Activated CD8-positive, alpha-beta memory T cell treated with anti-CD3 and anti-CD28 coated beads, Interleukin-2, amount 10 ng/mL, durations not matched to agents 7 days and 5 days (primary cell): ENCODE data around the gene DDX51. TPM values are rescaled to one million over a fixed set of nuclear protein-coding genes. Genes with fewer than 3 reads are reported as not detected.

Experiments
- ATAC-seq: fragments of 150-1000 bp; cut with Tn5 transposase; one replicate; pipeline ENCODE4 v1.10.0; 2021; ENCODE audit warnings: moderate library complexity
- CTCF ChIA-PET: fragments of 350-600 bp; sonication (Branson Sonifier 250); formaldehyde crosslinking; loops from one replicate; lab custom pipeline; 2021; ENCODE audit warnings: antibody characterized with exemption; lab: Charles Lee
- DNase-seq: peaks from one replicate; pipeline ENCODE4 v3.0.0-alpha.2; 2020
- H3K27ac Mint-ChIP-seq: one replicate; pipeline ENCODE4 v1.8.0; 2021; ENCODE audit warnings: mild to moderate bottlenecking, mixed read lengths
- H3K27me3 Mint-ChIP-seq: one replicate; pipeline ENCODE4 v1.8.0; 2021; ENCODE audit warnings: mixed read lengths
- H3K36me3 Mint-ChIP-seq: one replicate; pipeline ENCODE4 v1.8.0; 2021; ENCODE audit warnings: mild to moderate bottlenecking, mixed read lengths
- H3K4me1 Mint-ChIP-seq: one replicate; pipeline ENCODE4 v1.8.0; 2021; ENCODE audit warnings: mixed read lengths
- H3K4me3 Mint-ChIP-seq: one replicate; pipeline ENCODE4 v1.8.0; 2021; ENCODE audit warnings: mild to moderate bottlenecking, moderate library complexity, mixed read lengths
- H3K9me3 Mint-ChIP-seq: one replicate; pipeline ENCODE4 v1.8.0; 2022; ENCODE audit warnings: low read depth, mixed read lengths
- total RNA-seq, 2 experiments: library from RNA; stranded (reverse); gene quantifications; one replicate each; pipeline ENCODE4 v1.2.3, GENCODE V29; 2021

Gene DDX51
- total RNA-seq, 2 experiments from 2014 or later: 24.4 to 30.5 TPM

DNA sequence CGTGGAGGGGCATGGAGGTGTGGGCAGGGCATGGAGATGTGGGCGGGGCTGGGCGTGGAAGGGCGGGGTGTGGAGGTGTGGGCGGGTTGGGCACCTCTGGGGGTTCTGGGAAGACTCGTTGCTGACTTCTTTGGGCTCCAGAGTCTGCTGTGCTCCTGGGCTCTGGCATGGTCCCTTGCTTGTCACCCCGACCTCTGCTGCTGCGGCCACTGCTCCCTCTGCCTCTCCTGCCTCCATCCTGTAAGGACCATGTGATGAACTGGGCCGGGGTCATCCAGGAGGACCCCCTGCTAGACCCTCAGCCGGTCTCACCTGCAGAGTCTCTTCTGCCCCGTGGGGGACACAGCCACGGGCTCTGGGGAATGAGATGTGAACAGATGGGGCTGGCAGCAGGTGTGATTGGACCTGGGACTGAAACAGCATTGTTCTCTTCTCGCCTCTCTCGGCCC is 15.5 kb upstream of the DDX51 start:
- DNase-seq (no peak), ATAC-seq (no peak)
- peaks cover 6% of the 10 kb centered on the region for H3K4me1 Mint-ChIP-seq
- no peaks in the 10 kb centered on the region for H3K36me3 Mint-ChIP-seq
- H3K27ac Mint-ChIP-seq: no peak overlapping the region
- no peak overlapping the region for H3K4me3 Mint-ChIP-seq
- H3K27me3 Mint-ChIP-seq: peaks cover 3% of the 10 kb centered on the region
- no peaks in the 10 kb centered on the region for H3K9me3 Mint-ChIP-seq
- CTCF ChIA-PET: no interaction called here

DNA sequence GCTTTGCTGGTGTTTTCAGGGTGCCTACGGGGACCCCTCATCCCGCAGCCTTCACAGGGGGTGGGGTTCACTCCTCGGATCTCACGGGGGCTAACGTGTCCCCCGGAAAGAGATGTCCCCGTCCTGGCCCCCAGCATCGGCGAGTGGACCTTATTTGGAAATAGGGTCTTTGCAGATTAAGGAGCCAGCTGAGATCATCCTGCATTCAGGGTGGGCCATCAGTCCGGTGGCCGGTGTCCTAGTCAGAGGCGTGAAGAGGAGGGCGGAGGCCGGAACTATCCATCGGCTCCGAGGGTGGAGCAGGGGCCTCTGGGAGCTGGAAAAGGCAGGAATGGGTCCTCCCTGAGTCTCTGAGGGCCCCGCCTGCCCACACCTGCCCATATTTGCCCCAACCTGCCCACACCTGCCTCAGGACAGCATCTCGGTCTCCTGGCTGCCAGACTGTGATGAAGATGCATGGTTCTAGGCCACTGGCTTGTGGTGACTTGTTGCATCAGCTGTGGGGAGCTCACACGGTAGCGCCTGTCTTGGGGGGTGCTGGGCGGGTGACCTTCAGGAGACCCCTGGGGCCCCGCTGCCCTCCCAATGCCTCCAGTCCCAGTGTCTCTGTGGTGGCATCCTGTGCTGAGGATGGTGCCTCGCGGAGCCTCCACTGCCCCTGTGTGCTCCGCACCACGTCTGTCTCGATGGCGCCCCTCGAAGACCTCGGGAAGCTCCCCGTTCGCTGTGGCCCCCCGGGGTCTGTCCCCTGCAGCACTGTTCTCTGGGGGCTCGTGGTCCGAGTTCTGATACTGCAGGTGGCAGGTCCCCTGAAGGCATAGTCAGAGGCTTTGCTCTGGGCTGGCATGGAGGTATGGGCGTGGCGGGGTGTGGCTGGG is 14.8 kb upstream of the DDX51 start:
- DNase-seq: no peak
- H3K36me3 Mint-ChIP-seq: no peaks in the 10 kb centered on the region
- ATAC-seq: no peak
- H3K4me1 Mint-ChIP-seq: peaks cover 3% of the 10 kb centered on the region
- H3K4me3 Mint-ChIP-seq: no peak overlapping the region
- no peaks in the 10 kb centered on the region for H3K9me3 Mint-ChIP-seq
- H3K27ac Mint-ChIP-seq: no peak overlapping the region
- H3K27me3 Mint-ChIP-seq: no peaks in the 10 kb centered on the region
- CTCF ChIA-PET: no interaction called here

DNA sequence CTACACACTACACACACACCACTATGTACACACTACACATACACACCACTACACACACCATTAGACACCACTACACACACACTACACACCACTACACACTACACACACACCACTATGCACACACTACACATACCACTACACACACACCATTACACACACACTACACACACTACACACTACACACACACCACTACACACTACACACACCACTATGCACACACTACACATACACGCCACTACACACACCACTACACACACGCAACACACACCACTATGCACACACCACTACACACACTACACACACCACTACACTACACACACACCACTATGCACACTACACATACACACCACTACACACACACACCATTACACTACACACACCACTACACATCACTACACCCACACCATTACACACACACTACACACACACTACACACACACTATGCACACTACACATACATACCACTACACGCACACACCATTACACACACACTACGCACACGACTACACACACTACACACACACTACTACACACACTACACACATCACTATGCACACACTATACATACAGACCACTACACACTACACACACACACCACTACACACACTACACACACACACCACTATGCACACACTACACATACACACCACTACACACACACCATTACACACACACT is 13.8 kb upstream of the DDX51 start:
- CTCF ChIA-PET: no interaction called here

DNA sequence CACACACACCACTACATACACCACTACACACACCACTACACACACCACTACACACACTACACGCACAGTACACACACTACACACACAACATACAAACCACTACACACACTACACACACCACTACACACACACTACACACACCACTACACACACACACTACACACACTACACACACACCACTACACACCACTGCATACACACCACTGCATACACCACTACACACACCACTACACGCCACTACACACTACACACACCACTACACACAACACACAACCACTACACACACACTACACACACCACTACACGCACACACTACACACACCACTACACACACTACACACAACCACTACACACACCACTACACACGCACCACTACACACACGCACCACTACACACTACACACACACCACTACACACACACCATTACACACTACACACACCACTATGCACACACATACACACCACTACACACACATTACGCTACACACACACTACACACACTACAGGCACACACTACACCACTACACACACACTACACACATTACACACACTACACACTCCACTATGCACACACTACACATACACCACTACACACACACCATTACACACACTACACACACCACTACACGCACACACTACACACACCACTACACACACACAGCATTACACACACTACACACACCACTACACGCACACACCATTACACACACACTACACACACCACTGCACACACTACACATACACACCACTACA is 12.6 kb upstream of the DDX51 start:
- ATAC-seq: no peak

More for the DNA sequence above, 13.8 kb upstream of the DDX51 start:
- H3K4me3 Mint-ChIP-seq: no peak overlapping the region
- DNase-seq (no peak), ATAC-seq (no peak)
- H3K36me3 Mint-ChIP-seq: no peaks in the 10 kb centered on the region
- no peaks in the 10 kb centered on the region for H3K9me3 Mint-ChIP-seq
- no peaks in the 10 kb centered on the region for H3K27me3 Mint-ChIP-seq
- no peaks in the 10 kb centered on the region for H3K4me1 Mint-ChIP-seq
- H3K27ac Mint-ChIP-seq: no peak overlapping the region

DNA sequence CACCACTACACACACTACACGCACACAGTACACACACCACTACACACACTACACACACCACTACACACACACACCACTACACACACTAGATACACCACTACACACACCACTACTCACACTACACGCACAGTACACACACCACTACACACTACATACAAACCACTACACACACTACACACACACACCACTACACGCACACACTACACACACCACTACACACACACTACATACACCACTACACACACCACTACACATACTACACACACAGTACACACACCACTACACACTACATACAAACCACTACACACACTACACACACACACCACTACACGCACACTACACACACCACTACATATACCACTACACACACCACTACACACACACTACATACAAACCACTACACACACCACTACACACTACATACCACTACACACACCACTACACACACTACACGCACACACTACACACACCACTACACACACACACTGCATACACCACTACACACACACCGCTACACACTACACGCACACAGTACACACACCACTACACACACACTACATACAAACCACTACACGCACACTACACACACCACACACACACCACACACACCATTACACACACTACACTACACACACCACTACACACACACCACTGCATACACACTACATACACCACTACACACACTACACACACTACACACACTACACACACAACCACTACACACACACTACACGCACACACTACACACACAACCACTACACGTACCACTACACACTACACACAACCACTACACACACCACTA is 11.9 kb upstream of the DDX51 start:
- H3K4me1 Mint-ChIP-seq: no peaks in the 10 kb centered on the region
- H3K4me3 Mint-ChIP-seq: no peak overlapping the region
- no peak overlapping the region for H3K27ac Mint-ChIP-seq
- no peak for DNase-seq
- H3K36me3 Mint-ChIP-seq: no peaks in the 10 kb centered on the region
- CTCF ChIA-PET: interaction anchor here (1.4 kb wide), 1 partner anchor 367 kb away, joined by 4 read pairs; no protein-coding TSS in a partner anchor
- H3K9me3 Mint-ChIP-seq: no peaks in the 10 kb centered on the region
- no peak for ATAC-seq
- H3K27me3 Mint-ChIP-seq: no peaks in the 10 kb centered on the region

More for the DNA sequence above, 12.6 kb upstream of the DDX51 start:
- DNase-seq: no peak
- Mint-ChIP-seq H3K27me3 (no peaks in the 10 kb centered on the region), H3K4me3 (no peak overlapping the region), H3K4me1 (no peaks in the 10 kb centered on the region), H3K36me3 (no peaks in the 10 kb centered on the region), H3K27ac (no peak overlapping the region), H3K9me3 (no peaks in the 10 kb centered on the region)
- CTCF ChIA-PET: no interaction called here

DNA sequence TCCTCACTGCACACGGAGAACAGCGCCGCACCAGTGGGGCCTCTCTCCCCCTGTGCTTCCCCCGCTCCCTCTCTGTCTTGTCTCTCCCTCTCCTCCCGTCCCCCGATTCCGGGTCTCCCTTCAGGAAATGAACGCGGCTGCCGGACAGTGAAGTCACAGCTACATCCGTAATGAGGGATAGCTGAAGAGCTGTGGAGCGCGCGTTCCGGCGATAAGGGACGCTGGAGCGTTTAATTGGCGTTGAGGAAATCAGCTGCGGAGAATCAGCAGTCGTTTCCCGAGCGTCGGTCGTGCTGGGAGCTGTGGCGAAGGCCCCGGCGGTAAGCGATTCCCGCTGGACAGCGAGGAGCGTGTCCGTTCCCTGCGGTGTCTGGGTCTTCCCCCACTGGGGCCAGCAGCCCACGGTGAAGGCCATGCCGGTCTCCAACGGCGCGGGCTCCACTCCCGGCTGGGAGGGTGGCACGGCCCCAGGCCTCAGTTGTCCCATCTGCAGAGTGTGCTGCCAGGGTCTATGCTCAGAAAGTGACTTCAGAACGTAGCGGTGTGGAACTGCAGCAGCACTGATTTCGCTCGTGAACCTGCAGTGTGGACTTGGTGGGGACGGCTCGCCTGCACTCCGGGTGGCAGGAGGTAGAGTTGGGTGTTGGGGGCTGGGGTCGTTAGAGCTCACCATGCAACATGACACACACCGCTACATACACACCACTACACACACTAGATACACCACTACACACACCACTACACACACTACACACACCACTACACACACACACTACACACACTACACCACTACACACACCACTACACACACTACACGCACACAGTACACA is 11.0 kb upstream of the DDX51 start:
- H3K36me3 Mint-ChIP-seq: no peaks in the 10 kb centered on the region
- no peaks in the 10 kb centered on the region for H3K27me3 Mint-ChIP-seq
- DNase-seq (peak; percentile 60), ATAC-seq (peak; percentile 37)
- H3K27ac Mint-ChIP-seq: no peak overlapping the region
- no peak overlapping the region for H3K4me3 Mint-ChIP-seq
- no peaks in the 10 kb centered on the region for H3K4me1 Mint-ChIP-seq
- CTCF ChIA-PET: interaction anchor here (1.0 to 1.4 kb wide), 2 partner anchors 368 to 460 kb away, joined by 4 read pairs; no protein-coding TSS in a partner anchor
- no peaks in the 10 kb centered on the region for H3K9me3 Mint-ChIP-seq

DNA sequence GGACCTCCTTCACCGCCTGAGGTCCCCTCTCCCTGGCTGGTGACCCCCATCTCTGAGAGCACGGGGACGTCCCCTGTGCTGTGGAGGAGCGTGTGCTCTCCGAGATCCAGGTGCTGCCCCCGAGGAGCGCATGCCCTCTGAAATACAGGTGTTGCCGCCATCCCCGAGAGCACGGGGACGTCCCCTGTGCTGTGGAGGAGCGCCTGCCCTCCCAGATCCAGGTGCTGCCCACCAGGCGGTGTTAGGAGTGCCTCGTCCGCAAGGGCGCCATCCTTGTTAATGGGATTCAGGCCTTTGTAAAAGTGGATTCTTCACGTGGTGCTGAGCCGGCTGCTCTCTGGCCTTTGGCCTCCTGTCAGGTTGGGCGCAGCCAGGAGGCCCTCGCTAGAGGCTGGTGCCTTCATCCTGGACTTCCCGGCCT is 10.2 kb upstream of the DDX51 start:
- peak; percentile 24 for ATAC-seq
- DNase-seq: no peak
- H3K4me3 Mint-ChIP-seq: no peak overlapping the region
- no peaks in the 10 kb centered on the region for H3K4me1 Mint-ChIP-seq
- CTCF ChIA-PET: interaction anchor here (0.6 to 1.5 kb wide), 23 partner anchors 8 to 461 kb away, joined by 3 to 29 read pairs (median 5); partner anchors contain the start of gene DDX51
- no peaks in the 10 kb centered on the region for H3K36me3 Mint-ChIP-seq
- H3K27ac Mint-ChIP-seq: peak overlapping the region; percentile 36
- no peaks in the 10 kb centered on the region for H3K9me3 Mint-ChIP-seq
- no peaks in the 10 kb centered on the region for H3K27me3 Mint-ChIP-seq

DNA sequence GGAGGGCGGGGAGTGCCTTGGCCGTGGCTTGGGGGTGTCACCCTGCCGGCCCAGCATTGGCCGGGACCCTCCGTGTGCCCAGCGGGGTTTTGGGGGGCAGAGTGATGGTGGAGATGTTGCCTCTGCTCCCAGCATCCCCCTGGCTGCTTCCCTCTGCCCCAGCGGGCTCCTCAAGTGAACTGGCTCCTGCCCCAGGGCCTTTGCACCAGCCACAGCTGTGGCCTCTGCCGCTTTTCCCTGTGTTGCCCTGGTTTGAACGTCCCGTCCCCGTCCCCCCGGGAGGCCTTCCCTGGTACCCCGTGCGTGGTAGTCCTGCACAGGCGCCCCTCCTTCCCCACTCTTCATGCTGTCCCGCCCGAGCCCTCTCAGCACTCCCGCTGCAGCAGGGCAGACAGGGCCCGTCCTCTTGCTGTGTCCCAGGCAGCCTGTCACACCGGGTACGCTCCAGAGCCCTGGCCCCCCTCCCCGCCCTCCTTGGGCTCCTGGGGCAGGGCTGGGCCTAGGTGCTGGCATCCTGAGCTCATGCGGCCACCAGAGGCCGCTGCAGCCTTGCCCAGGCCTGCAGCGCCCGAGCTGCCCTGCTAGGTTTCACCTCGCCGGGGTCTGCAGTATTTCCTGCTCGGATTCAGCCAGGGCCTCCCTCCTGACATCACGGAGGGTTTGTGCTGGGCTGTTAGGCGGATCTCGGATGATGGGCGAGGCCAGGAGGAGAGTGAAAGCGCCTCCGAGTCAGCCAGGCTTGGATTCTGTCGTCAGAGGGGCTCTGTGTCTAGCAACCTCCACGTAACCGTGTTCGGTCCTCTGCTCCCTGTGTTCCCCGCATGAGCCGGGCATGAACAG is 9.6 kb upstream of the DDX51 start:
- H3K27me3 Mint-ChIP-seq: no peaks in the 10 kb centered on the region
- DNase-seq: peak; percentile 80
- CTCF ChIA-PET: interaction anchor here (0.6 to 1.5 kb wide), 24 partner anchors 9 to 461 kb away, joined by 3 to 29 read pairs (median 4); partner anchors contain the start of gene DDX51
- no peaks in the 10 kb centered on the region for H3K9me3 Mint-ChIP-seq
- peak; percentile 87 for ATAC-seq
- H3K36me3 Mint-ChIP-seq: no peaks in the 10 kb centered on the region
- no peak overlapping the region for H3K27ac Mint-ChIP-seq
- no peaks in the 10 kb centered on the region for H3K4me1 Mint-ChIP-seq
- H3K4me3 Mint-ChIP-seq: no peak overlapping the region

DNA sequence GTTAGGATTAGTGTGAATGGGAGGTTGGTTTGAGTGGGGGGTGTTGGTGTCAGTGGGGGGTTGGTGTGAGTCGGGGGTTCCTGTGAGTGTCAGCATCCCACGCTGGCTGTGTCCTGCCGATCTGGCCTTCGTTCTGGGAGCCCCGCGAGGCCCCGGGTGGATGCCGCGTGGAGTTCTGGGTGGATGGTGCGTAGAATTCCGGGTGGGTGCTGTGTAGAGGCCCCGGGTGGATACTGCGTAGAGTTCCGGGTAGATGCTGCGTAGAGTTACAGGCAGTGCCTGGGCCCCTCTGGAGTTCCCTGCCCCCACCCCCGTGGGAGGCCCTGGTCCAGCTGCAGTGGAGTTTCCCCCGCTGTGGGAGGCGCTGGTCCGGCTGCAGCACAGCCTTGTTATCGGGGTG is 8.8 kb upstream of the DDX51 start:
- Mint-ChIP-seq H3K36me3 (no peaks in the 10 kb centered on the region), H3K4me1 (no peaks in the 10 kb centered on the region), H3K9me3 (no peaks in the 10 kb centered on the region), H3K27me3 (no peaks in the 10 kb centered on the region), H3K27ac (no peak overlapping the region), H3K4me3 (no peak overlapping the region)
- ATAC-seq: no peak
- no peak for DNase-seq
- CTCF ChIA-PET: interaction anchor here (1.1 to 1.5 kb wide), 6 partner anchors 8 to 66 kb away, joined by 4 to 29 read pairs (median 8); no protein-coding TSS in a partner anchor

DNA sequence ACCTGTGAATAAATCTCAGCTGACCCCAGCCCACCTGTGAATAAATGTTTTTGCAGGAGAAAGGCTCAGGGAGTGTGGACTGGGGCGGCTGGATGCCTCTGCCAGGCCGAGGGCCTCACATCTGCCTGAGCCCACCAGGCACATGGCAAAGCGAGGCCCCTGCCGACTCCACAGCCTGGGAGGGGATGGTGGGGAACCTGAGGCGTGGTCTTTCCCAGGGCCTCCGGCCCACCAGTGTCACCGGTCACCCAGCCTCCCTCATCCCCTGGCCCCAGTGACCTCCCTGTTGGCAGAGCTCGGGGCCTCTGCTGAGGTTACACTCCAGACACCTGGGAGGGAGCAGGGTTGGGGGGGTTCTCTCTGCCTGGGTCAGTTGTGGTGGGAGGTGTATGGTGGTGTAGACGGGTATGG is 8.3 kb upstream of the DDX51 start:
- Mint-ChIP-seq H3K27me3 (no peaks in the 10 kb centered on the region), H3K4me3 (no peak overlapping the region), H3K9me3 (no peaks in the 10 kb centered on the region), H3K27ac (no peak overlapping the region), H3K4me1 (no peaks in the 10 kb centered on the region), H3K36me3 (no peaks in the 10 kb centered on the region)
- DNase-seq: no peak
- no peak for ATAC-seq
- CTCF ChIA-PET: interaction anchor here (1.2 kb wide), 2 partner anchors 67 to 262 kb away, joined by 3 to 5 read pairs; no protein-coding TSS in a partner anchor

DNA sequence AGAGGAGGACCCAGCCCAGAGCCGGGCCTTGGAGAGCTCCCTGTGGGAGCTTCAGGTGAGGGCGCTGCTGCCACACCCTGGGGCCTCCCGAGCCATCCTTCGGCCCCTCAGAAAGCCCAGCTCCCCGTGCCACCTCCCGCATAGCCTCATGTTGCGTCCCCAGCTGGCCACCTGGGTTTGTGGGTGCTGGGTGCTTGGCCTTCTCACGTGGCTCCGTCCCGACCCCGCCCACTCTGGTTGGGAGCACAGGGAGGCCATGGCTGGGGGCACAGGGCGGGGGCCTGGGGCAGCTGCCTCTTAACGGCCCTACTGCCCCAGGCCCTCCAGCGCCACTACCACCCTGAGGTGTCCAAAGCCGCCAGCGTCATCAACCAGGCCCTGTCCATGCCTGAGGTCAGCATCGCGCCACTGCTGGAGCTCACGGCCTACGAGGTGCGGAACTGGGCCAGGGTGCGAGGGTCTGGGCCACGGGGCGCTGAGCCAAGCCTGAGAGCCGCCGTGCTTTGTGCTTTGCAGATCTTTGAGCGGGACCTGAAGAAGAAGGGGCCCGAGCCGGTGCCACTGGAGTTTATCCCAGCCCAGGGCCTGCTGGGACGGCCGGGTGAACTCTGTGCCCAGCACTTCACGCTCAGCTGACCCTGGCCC is 7.8 kb upstream of the DDX51 start:
- H3K4me3 Mint-ChIP-seq: no peak overlapping the region
- CTCF ChIA-PET: interaction anchor here (1.2 kb wide), 2 partner anchors 67 to 262 kb away, joined by 3 to 5 read pairs; no protein-coding TSS in a partner anchor
- no peaks in the 10 kb centered on the region for H3K4me1 Mint-ChIP-seq
- no peaks in the 10 kb centered on the region for H3K36me3 Mint-ChIP-seq
- DNase-seq (no peak), ATAC-seq (no peak)
- H3K27me3 Mint-ChIP-seq: no peaks in the 10 kb centered on the region
- H3K27ac Mint-ChIP-seq: no peak overlapping the region
- H3K9me3 Mint-ChIP-seq: no peaks in the 10 kb centered on the region
